OCI-M1 (cell line): ENCODE measurements around the gene RNASEH2B.

ENCODE experiments used
- DNase-seq: peaks from one replicate; lab custom pipeline; 2025; lab: John Stamatoyannopoulos, UW

Gene RNASEH2B

GRCh38 chr13:50909605-50910484 lies at the start of gene RNASEH2B:
TSS of gene RNASEH2B (plus strand) at chr13:50909791. CDS start at chr13:50910077, 286 bp downstream.
- DNase-seq, result peak; percentile 87

- no peak for DNase-seq
Measured at GRCh38 chr13:50864492-50864891, 45.1 kb upstream of the RNASEH2B start.

GRCh38 chr13:50866817-50867636 lies 42.6 kb upstream of the RNASEH2B start:
- DNase-seq, result no peak

- DNase-seq, result peak; percentile 16
Measured at GRCh38 chr13:50867637-50867945, 42.0 kb upstream of the RNASEH2B start.

- no peak for DNase-seq
Measured at GRCh38 chr13:50871405-50871804, 38.2 kb upstream of the RNASEH2B start.

GRCh38 chr13:50873467-50873866 lies 36.1 kb upstream of the RNASEH2B start:
- no peak for DNase-seq

GRCh38 chr13:50873991-50874390 lies 35.6 kb upstream of the RNASEH2B start:
- no peak for DNase-seq

- no peak for DNase-seq
Measured at GRCh38 chr13:50882816-50883435, 26.7 kb upstream of the RNASEH2B start.

GRCh38 chr13:50883728-50884127 lies 25.9 kb upstream of the RNASEH2B start:
- DNase-seq, result no peak

- DNase-seq, result no peak
Measured at GRCh38 chr13:50884265-50884664, 25.3 kb upstream of the RNASEH2B start.

- no peak for DNase-seq
Measured at GRCh38 chr13:50887151-50887550, 22.4 kb upstream of the RNASEH2B start.

GRCh38 chr13:50888362-50888761 lies 21.2 kb upstream of the RNASEH2B start:
- no peak for DNase-seq

GRCh38 chr13:50889317-50889716 lies 20.3 kb upstream of the RNASEH2B start:
- DNase-seq, result no peak

GRCh38 chr13:50891206-50891605 lies 18.4 kb upstream of the RNASEH2B start:
- no peak for DNase-seq

- no peak for DNase-seq
Measured at GRCh38 chr13:50892210-50892944, 17.2 kb upstream of the RNASEH2B start.

GRCh38 chr13:50893211-50893852 lies 16.3 kb upstream of the RNASEH2B start:
- peak; percentile 62 for DNase-seq

GRCh38 chr13:50894012-50894411 lies 15.6 kb upstream of the RNASEH2B start:
- no peak for DNase-seq

- no peak for DNase-seq
Measured at GRCh38 chr13:50894504-50894903, 15.1 kb upstream of the RNASEH2B start.

GRCh38 chr13:50898338-50898737 lies 11.3 kb upstream of the RNASEH2B start:
- peak; percentile 43 for DNase-seq

GRCh38 chr13:50901701-50902100 lies 7.9 kb upstream of the RNASEH2B start:
- no peak for DNase-seq

- DNase-seq, result no peak
Measured at GRCh38 chr13:50905256-50905655, 4.3 kb upstream of the RNASEH2B start.
